ENCODE data around the gene SCN4A. TPM values are rescaled to one million over a fixed set of nuclear protein-coding genes. Genes with fewer than 3 reads are reported as not detected.
A peak's percentile ranks its signal among the peaks of the same experiment; 100 is the strongest.

The SCN4A gene
- total RNA-seq, 1 donor from 2014 or later: 0.14 TPM

- Mint-ChIP-seq H3K36me3 (ENCODE audit: low read depth) (peaks cover 10% of the 10 kb centered on the region), H3K4me3 (ENCODE audit: low read depth) (peak overlapping the region; percentile 83), H3K27ac (no peak overlapping the region), H3K27me3 (ENCODE audit: low read depth) (peaks cover 19% of the 10 kb centered on the region), H3K9me3 (no peaks in the 10 kb centered on the region), H3K4me1 (ENCODE audit: low read depth) (peaks cover 21% of the 10 kb centered on the region)
- intact Hi-C loops (cut with micrococcal nuclease): loop anchor here (2.0 to 10.0 kb wide), 2 partner anchors 18 to 154 kb away; partner anchors contain the start of gene SMARCD2
- DNase-seq (ENCODE audit: low spot score): no peak
These were observed 26.3 kb upstream of the SCN4A start for GRCh38 chr17:63998721-63999679.

GRCh38 chr17:63998050-63998720 lies 25.5 kb upstream of the SCN4A start, which contains the start of gene PRR29:
PRR29 (plus strand) TSS chr17:63998351; CDS start chr17:63998365, 14 bp downstream.
- peak; percentile 68 for DNase-seq (ENCODE audit: low spot score)
- intact Hi-C loops (cut with micrococcal nuclease): loop anchor here (2.0 to 10.0 kb wide), 2 partner anchors 19 to 153 kb away; partner anchors contain the start of gene SMARCD2
- peak within 1 kb of the TSS; percentile 85 for H3K4me3 Mint-ChIP-seq (ENCODE audit: low read depth)
- H3K36me3 Mint-ChIP-seq (ENCODE audit: low read depth): peaks cover 3% of the 10 kb centered on the region
- H3K9me3 Mint-ChIP-seq: no peaks in the 10 kb centered on the region
- peaks cover 23% of the 10 kb centered on the region for H3K27me3 Mint-ChIP-seq (ENCODE audit: low read depth)
- H3K4me1 Mint-ChIP-seq (ENCODE audit: low read depth): peaks cover 27% of the 10 kb centered on the region
- H3K27ac Mint-ChIP-seq: no peak within 1 kb of the TSS

- H3K4me1 Mint-ChIP-seq (ENCODE audit: low read depth): peaks cover 29% of the 10 kb centered on the region
- H3K27ac Mint-ChIP-seq: no peak overlapping the region
- H3K4me3 Mint-ChIP-seq (ENCODE audit: low read depth): peak overlapping the region; percentile 85
- H3K27me3 Mint-ChIP-seq (ENCODE audit: low read depth): peaks cover 26% of the 10 kb centered on the region
- H3K9me3 Mint-ChIP-seq: no peaks in the 10 kb centered on the region
- DNase-seq (ENCODE audit: low spot score): no peak
- intact Hi-C loops (cut with micrococcal nuclease): loop anchor here (2.0 to 10.0 kb wide), 2 partner anchors 19 to 153 kb away; partner anchors contain the start of gene SMARCD2
- H3K36me3 Mint-ChIP-seq (ENCODE audit: low read depth): no peaks in the 10 kb centered on the region
These were observed 24.8 kb upstream of the SCN4A start for GRCh38 chr17:63997341-63998048.

- Mint-ChIP-seq H3K9me3 (no peaks in the 10 kb centered on the region), H3K36me3 (ENCODE audit: low read depth) (no peaks in the 10 kb centered on the region), H3K27ac (no peak overlapping the region), H3K4me3 (ENCODE audit: low read depth) (no peak overlapping the region), H3K27me3 (ENCODE audit: low read depth) (peaks cover 34% of the 10 kb centered on the region), H3K4me1 (ENCODE audit: low read depth) (peaks cover 31% of the 10 kb centered on the region)
- DNase-seq (ENCODE audit: low spot score): no peak
- intact Hi-C loops (cut with micrococcal nuclease): loop anchor here (10.0 kb wide), 1 partner anchor 152 kb away; the partner anchor contains the start of gene SMARCD2
These were observed 23.9 kb upstream of the SCN4A start for GRCh38 chr17:63996430-63997182.

GRCh38 chr17:63995626-63996025 lies 22.9 kb upstream of the SCN4A start:
- H3K27me3 Mint-ChIP-seq (ENCODE audit: low read depth): peaks cover 35% of the 10 kb centered on the region
- H3K36me3 Mint-ChIP-seq (ENCODE audit: low read depth): no peaks in the 10 kb centered on the region
- no peak overlapping the region for H3K4me3 Mint-ChIP-seq (ENCODE audit: low read depth)
- H3K9me3 Mint-ChIP-seq: no peaks in the 10 kb centered on the region
- no peak for DNase-seq (ENCODE audit: low spot score)
- no peak overlapping the region for H3K27ac Mint-ChIP-seq
- intact Hi-C loops (cut with micrococcal nuclease): loop anchor here (10.0 kb wide), 1 partner anchor 151 kb away; the partner anchor contains the start of gene SMARCD2
- peaks cover 35% of the 10 kb centered on the region for H3K4me1 Mint-ChIP-seq (ENCODE audit: low read depth)

GRCh38 chr17:63993368-63993985 lies 20.8 kb upstream of the SCN4A start:
- H3K36me3 Mint-ChIP-seq (ENCODE audit: low read depth): no peaks in the 10 kb centered on the region
- intact Hi-C loops (cut with micrococcal nuclease): loop anchor here (5.0 to 10.0 kb wide), 2 partner anchors 34 to 149 kb away; partner anchors contain the start of gene SMARCD2
- no peak overlapping the region for H3K27ac Mint-ChIP-seq
- peaks cover 33% of the 10 kb centered on the region for H3K4me1 Mint-ChIP-seq (ENCODE audit: low read depth)
- H3K4me3 Mint-ChIP-seq (ENCODE audit: low read depth): no peak overlapping the region
- H3K27me3 Mint-ChIP-seq (ENCODE audit: low read depth): peaks cover 35% of the 10 kb centered on the region
- DNase-seq (ENCODE audit: low spot score): no peak
- H3K9me3 Mint-ChIP-seq: no peaks in the 10 kb centered on the region

GRCh38 chr17:63991611-63992010 lies 18.9 kb upstream of the SCN4A start:
- Mint-ChIP-seq H3K4me3 (ENCODE audit: low read depth) (no peak overlapping the region), H3K4me1 (ENCODE audit: low read depth) (peaks cover 28% of the 10 kb centered on the region), H3K27me3 (ENCODE audit: low read depth) (peaks cover 24% of the 10 kb centered on the region), H3K27ac (no peak overlapping the region), H3K36me3 (ENCODE audit: low read depth) (no peaks in the 10 kb centered on the region), H3K9me3 (no peaks in the 10 kb centered on the region)
- intact Hi-C loops (cut with micrococcal nuclease): loop anchor here (5.0 to 10.0 kb wide), 2 partner anchors 36 to 147 kb away; partner anchors contain the start of gene SMARCD2
- DNase-seq (ENCODE audit: low spot score): no peak

- Mint-ChIP-seq H3K4me3 (ENCODE audit: low read depth) (no peak overlapping the region), H3K27ac (no peak overlapping the region), H3K36me3 (ENCODE audit: low read depth) (no peaks in the 10 kb centered on the region), H3K27me3 (ENCODE audit: low read depth) (peaks cover 17% of the 10 kb centered on the region), H3K4me1 (ENCODE audit: low read depth) (peaks cover 39% of the 10 kb centered on the region), H3K9me3 (no peaks in the 10 kb centered on the region)
- no peak for DNase-seq (ENCODE audit: low spot score)
- intact Hi-C loops (cut with micrococcal nuclease): loop anchor here (5.0 to 10.0 kb wide), 3 partner anchors 38 to 145 kb away; partner anchors contain the start of gene SMARCD2
These were observed 17.1 kb upstream of the SCN4A start for GRCh38 chr17:63989622-63990345.

GRCh38 chr17:63988741-63989621 lies 16.3 kb upstream of the SCN4A start:
- peaks cover 38% of the 10 kb centered on the region for H3K4me1 Mint-ChIP-seq (ENCODE audit: low read depth)

GRCh38 chr17:63988127-63988478 lies 15.4 kb upstream of the SCN4A start:
- no peak overlapping the region for H3K27ac Mint-ChIP-seq
- peaks cover 33% of the 10 kb centered on the region for H3K4me1 Mint-ChIP-seq (ENCODE audit: low read depth)
- DNase-seq (ENCODE audit: low spot score): no peak
- no peaks in the 10 kb centered on the region for H3K9me3 Mint-ChIP-seq
- no peak overlapping the region for H3K4me3 Mint-ChIP-seq (ENCODE audit: low read depth)
- intact Hi-C loops (cut with micrococcal nuclease): loop anchor here (5.0 kb wide), 1 partner anchor 41 kb away; no protein-coding TSS in a partner anchor
- H3K36me3 Mint-ChIP-seq (ENCODE audit: low read depth): no peaks in the 10 kb centered on the region
- H3K27me3 Mint-ChIP-seq (ENCODE audit: low read depth): peaks cover 12% of the 10 kb centered on the region

More at GRCh38 chr17:63988741-63989621, 16.3 kb upstream of the SCN4A start:
- intact Hi-C loops (cut with micrococcal nuclease): loop anchor here (5.0 kb wide), 1 partner anchor 42 kb away; no protein-coding TSS in a partner anchor
- H3K36me3 Mint-ChIP-seq (ENCODE audit: low read depth): no peaks in the 10 kb centered on the region
- H3K4me3 Mint-ChIP-seq (ENCODE audit: low read depth): no peak overlapping the region
- no peak for DNase-seq (ENCODE audit: low spot score)
- no peaks in the 10 kb centered on the region for H3K9me3 Mint-ChIP-seq
- H3K27me3 Mint-ChIP-seq (ENCODE audit: low read depth): peaks cover 16% of the 10 kb centered on the region
- no peak overlapping the region for H3K27ac Mint-ChIP-seq
